Caki2 (cell line): ENCODE data around the gene DLD. TPM values are rescaled to one million over a fixed set of nuclear protein-coding genes. Genes with fewer than 3 reads are reported as not detected.
A peak's percentile ranks its signal among the peaks of the same experiment; 100 is the strongest.
"Not testable (repeated sequence)": the region's sequence is repeated elsewhere in the genome, so short reads cannot be mapped to it uniquely, and the experiment has no call there.

Experiments
- DNase-seq: peaks from one replicate; pipeline ENCODE4 v3.0.0-alpha.2; 2015; ENCODE audit warnings: low read depth
- in situ Hi-C: cut with HindIII; loops from 2 replicates; pipeline ENCODE4 v1.10.0; 2016; ENCODE audit warnings: low sequenced_read_pairs, low pct_unique_long_range_greater_than_20kb, mixed read lengths
- total RNA-seq: library from RNA; depleted of rRNA; stranded (reverse); fragments of >200 nt; shearing (Covaris generic); gene quantifications from 2 replicates; pipeline ENCODE4 v1.2.3, GENCODE V29; 2014; ENCODE audit warnings: low replicate concordance; rRNA removed

Gene DLD, protein sequence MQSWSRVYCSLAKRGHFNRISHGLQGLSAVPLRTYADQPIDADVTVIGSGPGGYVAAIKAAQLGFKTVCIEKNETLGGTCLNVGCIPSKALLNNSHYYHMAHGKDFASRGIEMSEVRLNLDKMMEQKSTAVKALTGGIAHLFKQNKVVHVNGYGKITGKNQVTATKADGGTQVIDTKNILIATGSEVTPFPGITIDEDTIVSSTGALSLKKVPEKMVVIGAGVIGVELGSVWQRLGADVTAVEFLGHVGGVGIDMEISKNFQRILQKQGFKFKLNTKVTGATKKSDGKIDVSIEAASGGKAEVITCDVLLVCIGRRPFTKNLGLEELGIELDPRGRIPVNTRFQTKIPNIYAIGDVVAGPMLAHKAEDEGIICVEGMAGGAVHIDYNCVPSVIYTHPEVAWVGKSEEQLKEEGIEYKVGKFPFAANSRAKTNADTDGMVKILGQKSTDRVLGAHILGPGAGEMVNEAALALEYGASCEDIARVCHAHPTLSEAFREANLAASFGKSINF
- total RNA-seq, result 8.1 and 35.6 TPM in 2 replicates

DNA sequence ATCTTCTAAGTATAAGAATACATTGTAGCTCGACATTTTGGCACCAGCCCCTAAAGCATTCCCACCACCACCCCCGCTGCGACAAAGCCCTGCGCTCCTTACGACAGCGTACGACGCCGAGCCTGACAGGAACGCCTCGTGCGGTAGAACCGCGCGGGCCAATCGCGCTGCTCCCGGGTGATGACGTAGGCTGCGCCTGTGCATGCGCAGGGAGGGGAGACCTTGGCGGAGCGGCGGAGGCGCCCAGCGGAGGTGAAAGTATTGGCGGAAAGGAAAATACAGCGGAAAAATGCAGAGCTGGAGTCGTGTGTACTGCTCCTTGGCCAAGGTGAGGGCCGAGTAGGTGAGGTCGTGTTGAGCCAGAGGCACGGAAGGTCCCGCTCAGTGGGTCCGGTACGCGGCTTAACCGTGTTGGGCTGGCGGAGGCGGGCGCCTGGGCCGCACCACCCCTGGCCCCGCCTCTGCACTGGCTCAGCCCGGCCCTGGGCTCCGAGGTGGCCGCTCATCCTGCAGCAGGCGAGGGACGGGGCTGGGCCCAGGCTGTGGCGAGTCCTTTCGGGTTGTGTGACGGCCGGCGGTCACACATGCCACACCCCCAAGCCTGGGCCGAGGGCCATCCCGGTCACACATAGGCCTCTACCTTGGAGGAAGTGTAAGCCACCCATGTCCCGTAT lies at the start of gene DLD:
DLD (plus strand) TSS at position 222 of the 674 bp plus-strand sequence; CDS start at position 290, 68 bp downstream.
- in situ Hi-C loops, result no loop called here
- DNase-seq, result peak; percentile 90

DNA sequence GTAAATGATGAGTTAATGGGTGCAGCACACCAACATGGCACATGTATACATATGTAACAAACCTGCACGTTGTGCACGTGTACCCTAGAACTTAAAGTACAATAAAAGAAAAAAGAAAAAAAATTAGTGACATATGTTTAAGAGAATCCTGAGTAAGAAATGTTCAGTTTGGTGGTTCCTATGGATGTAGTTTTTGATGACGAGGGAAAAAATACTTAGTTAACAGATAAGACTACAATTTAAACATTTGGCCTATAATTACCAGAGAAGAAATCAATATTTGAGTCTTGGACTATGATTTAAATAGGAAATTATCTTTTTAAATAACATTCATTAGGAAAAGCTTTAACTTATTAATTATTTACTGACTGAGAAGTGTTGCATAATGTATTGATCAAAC lies 48.8 kb upstream of the DLD start:
- DNase-seq, result no peak
- in situ Hi-C loops, result no loop called here

GRCh38 chr7:107843184-107843583 lies 47.8 kb upstream of the DLD start:
- in situ Hi-C loops, result no loop called here
- no peak for DNase-seq

- in situ Hi-C loops, result no loop called here
- no peak for DNase-seq
Measured at GRCh38 chr7:107846324-107846723, 44.7 kb upstream of the DLD start.

GRCh38 chr7:107847168-107847835 lies 43.7 kb upstream of the DLD start:
- no peak for DNase-seq
- in situ Hi-C loops, result no loop called here

DNA sequence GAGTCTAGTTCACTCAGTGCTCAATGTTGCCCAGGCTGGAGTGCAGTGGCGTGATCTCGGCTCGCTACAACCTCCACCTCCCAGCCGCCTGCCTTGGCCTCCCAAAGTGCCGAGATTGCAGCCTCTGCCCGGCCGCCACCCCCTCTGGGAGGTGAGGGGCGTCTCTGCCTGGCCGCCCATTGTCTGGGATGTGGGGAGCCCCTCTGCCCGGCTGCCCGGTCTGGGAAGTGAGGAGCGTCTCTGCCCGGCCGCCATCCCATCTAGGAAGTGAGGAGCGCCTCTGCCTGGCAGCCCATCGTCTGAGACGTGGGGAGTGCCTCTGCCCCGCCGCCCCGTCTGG lies 43.2 kb upstream of the DLD start:
- in situ Hi-C loops, DNase-seq: not testable (repeated sequence)

DNA sequence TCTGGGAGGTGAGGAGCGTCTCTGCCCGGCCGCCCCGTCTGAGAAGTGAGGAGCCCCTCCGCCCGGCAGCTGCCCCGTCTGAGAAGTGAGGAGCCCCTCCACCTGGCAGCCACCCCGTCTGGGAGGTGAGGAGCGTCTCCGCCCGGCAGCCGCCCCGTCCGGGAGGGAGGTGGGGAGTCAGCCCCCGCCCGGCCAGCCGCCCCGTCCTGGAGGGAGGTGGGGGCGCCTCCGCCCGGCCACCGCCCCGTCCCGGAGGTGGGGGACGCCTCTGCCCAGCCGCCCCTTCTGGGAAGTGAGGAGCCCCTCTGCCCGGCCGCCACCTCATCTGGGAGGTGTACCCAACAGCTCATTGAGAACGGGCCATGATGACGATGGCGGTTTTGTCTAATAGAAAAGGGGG lies 42.8 kb upstream of the DLD start:
- in situ Hi-C loops, DNase-seq: not testable (repeated sequence)

GRCh38 chr7:107850216-107850615 lies 40.8 kb upstream of the DLD start:
- no peak for DNase-seq
- in situ Hi-C loops, result no loop called here

DNA sequence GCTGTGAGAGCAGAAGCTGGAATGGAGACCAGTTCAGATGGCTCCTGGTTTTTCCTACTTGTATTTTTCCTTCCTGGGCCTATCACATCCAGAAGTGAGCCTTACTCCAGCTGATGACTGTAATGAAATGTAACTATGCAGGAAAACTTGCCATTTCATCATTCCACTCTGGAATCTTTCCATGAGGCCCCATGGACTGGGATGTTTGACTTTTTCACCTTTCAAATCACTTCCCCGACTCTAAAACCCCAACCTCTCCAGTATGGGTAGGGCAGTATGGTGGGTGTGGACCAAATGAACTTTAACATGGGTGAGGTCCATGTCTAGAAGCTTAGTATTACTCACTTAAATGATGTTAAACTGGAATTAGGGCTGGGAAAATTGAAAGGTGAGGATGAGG lies 40.3 kb upstream of the DLD start:
- DNase-seq, result no peak
- in situ Hi-C loops, result no loop called here

DNA sequence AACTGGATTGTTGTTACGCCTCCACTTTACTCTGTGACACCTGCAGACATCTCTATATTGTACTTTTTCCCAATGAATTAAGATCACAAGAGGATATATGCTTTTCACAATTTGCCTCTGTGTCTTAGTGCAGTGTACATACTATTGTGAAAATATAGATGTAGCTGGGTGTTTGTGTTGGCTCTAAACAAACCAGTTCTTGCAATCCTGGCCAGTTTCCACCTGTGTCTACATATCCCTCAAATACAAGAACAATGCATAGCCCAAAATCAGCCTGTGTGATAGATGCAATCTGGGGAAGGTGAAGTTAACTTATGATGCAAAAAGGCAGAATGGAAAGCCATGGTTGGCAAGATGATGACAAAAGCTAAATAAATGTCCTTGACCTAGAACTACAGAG lies 36.5 kb upstream of the DLD start:
- DNase-seq, result no peak
- in situ Hi-C loops, result no loop called here

- in situ Hi-C loops, result no loop called here
- no peak for DNase-seq
Measured at GRCh38 chr7:107854989-107855388, 36.0 kb upstream of the DLD start.

- no peak for DNase-seq
- in situ Hi-C loops, result no loop called here
Measured at GRCh38 chr7:107856806-107857540, 34.0 kb upstream of the DLD start.

DNA sequence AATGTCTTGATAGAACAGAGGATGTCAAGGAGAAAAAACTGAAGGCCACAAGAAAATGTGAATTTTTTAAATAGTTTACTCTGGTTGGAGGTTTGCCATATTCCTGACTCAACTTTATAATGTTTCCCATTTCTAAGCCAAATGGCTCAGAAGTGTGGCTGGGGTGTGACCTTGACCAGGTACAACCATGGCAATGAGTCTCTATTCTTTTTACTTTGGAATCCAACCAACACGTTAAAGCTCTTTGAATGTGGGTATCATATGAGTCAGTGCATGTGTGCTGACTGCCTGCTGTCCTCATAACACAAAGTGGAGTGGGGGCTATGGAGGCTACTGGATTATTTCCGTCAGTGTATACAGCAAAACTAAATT lies 33.5 kb upstream of the DLD start:
- DNase-seq, result no peak
- in situ Hi-C loops, result no loop called here

GRCh38 chr7:107858280-107858679 lies 32.7 kb upstream of the DLD start:
- in situ Hi-C loops, result no loop called here
- DNase-seq, result no peak

DNA sequence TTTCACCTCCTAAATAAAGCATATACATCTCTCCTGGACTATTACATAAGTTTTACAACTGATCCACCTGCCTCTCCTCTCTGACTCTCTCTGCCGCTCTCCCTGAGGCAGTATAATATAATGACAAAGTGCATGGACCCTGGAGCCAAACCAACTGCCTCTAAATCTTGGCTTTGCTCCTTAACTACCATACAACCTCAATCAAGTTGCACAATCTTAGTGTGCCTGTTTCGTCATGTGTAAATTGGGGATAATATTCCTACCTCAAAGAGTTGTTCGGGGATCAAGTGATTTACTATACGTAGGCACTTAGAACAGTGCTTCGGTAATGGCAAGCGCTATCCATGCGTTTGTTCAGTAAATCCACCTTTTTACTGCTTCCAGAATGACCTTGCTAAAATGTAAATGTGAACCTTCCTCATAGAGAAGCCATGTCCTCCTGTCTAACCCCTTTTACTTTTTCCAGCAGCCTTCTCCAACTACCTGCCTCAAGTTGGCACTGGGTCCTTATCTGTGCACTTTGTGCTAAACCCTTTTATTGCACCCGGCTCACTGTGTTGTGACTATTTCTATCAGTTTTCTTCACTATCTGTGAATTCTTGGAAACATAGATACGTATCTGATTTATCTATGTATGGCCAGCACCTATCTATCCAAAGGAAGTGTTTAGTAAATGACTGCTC lies 30.6 kb upstream of the DLD start:
- in situ Hi-C loops, result no loop called here

GRCh38 chr7:107860981-107861652 lies 29.9 kb upstream of the DLD start:
- in situ Hi-C loops, result no loop called here
- no peak for DNase-seq

More for the DNA sequence above, 30.6 kb upstream of the DLD start:
- no peak for DNase-seq

- DNase-seq, result no peak
Measured at GRCh38 chr7:107865956-107866775, 24.8 kb upstream of the DLD start.

More at GRCh38 chr7:107865956-107866775, 24.8 kb upstream of the DLD start:
- in situ Hi-C loops, result no loop called here
